Measurements from ENCODE around the gene PLD3. TPM values are rescaled to one million over a fixed set of nuclear protein-coding genes. Genes with fewer than 3 reads are reported as not detected.

The PLD3 gene
- total and polyA plus RNA-seq, 10 donors = 61.3 to 589 (median 250) TPM

DNA sequence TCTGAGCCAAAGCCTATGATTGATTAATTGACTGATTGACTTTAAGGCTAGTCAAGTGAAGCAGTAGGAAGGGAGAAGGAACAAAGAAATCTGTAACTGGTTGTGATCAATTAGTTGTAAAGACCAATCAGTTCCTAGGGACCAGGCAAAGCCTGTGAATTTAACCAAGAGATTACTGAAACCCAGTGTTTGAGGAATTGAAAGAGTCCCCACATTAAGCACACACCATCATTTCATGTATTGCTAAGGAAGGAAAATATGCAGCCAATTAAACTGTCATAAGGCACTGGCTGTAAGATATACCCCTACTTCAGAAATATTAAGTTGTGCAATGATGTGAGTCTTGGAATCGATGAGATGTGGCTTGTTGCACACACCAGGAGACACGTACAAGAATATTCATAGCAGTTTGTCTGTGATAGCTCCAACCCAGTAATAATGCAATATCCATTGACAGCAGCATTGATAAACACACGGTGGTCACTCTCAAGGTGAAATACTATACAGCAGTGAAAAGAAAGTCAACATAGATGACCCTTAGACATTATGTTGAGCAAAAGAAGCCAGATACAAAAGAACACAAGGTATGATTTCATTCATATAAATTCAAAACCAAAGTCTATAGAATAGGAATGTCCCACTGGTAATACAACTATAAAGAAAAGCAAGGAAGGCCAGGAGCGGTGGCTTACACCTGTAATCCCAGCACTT, 9.3 kb upstream of the PLD3 start:
- intact Hi-C loops (cut with DNase I; ENCODE audit: low total_unique reads) = no loop called here
- H3K36me3 ChIP-seq = peaks cover 0 to 69% (median 23%) of the 10 kb centered on the region in 6 donors
- no peak overlapping the region for H3K4me3 ChIP-seq
- TF ChIP-seq POLR2A (IDR thresholded peaks at IDR 0.05) (no peak), POLR2AphosphoS5 (IDR thresholded peaks at IDR 0.05) (no peak)
- TF ChIP-seq, protein P1, sequence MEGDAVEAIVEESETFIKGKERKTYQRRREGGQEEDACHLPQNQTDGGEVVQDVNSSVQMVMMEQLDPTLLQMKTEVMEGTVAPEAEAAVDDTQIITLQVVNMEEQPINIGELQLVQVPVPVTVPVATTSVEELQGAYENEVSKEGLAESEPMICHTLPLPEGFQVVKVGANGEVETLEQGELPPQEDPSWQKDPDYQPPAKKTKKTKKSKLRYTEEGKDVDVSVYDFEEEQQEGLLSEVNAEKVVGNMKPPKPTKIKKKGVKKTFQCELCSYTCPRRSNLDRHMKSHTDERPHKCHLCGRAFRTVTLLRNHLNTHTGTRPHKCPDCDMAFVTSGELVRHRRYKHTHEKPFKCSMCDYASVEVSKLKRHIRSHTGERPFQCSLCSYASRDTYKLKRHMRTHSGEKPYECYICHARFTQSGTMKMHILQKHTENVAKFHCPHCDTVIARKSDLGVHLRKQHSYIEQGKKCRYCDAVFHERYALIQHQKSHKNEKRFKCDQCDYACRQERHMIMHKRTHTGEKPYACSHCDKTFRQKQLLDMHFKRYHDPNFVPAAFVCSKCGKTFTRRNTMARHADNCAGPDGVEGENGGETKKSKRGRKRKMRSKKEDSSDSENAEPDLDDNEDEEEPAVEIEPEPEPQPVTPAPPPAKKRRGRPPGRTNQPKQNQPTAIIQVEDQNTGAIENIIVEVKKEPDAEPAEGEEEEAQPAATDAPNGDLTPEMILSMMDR (IDR thresholded peaks at IDR 0.05 in 8 of 11, conservative IDR thresholded peaks at IDR 0.05 in 3 of 11) = no peak
- H3K9me3 ChIP-seq = no peaks in the 10 kb centered on the region
- no peak overlapping the region for H3K27ac ChIP-seq
- no peaks in the 10 kb centered on the region for H3K27me3 ChIP-seq (replicated peaks in 1 of 7)
- WGBS, 5 donors = 84 to 95% (median 91%) methylated on average over 4 of the region's 4 CpGs
- no peak for DNase-seq
- peaks cover 0 to 18% (median 7%) of the 10 kb centered on the region in 6 donors for H3K4me1 ChIP-seq

DNA sequence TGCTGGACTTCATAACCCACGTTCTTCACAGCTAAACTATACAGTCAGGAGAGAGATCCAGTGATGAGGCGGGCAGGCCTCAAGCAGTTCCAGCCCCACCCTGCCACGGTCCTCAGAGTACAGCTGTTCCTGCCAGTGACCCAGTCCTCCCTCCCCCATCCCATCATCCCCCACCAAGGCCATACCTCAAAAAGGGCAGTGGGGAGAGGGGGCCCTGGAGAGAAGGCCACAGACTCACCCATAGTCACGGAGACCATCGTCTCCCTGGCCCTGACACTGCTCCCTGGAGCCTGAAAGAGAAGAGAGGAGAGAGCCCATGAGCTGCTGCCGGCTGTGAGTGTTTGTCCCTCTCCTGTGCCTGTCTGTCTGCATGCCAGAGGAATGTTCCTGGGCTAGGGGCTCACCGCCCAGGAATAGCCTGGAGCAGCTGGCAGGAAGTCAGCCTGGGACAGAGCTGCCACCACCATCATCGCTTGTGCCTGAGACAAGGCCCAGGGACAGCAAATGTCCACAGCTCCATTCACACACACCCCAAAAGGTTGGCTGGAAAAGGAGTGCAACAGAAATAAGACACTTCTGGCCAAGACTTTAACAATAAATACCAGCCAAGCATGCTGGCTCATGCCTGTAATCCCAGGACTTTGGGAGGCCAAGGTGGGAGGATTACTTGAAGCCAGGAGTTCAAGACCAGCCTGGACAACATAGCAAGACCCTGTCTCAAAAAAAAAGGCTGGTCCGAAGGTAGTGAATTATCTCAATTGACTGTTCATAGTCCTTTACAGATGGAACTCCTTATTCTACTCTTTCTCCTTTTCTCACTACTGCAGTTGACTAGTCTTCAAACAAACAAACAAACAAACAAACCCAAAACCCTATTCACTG, 6.7 kb upstream of the PLD3 start:
- WGBS, 5 donors = 72 to 88% (median 84%) methylated on average over 9 of the region's 9 CpGs
- H3K27ac ChIP-seq = peak overlapping the region in 2 of 8 donors; percentile 21 to 50
- peak; percentile 35 for DNase-seq
- no peak overlapping the region for H3K4me3 ChIP-seq
- intact Hi-C loops (cut with DNase I; ENCODE audit: low total_unique reads) = no loop called here
- peaks cover 0 to 29% (median 13%) of the 10 kb centered on the region in 6 donors for H3K4me1 ChIP-seq
- no peaks in the 10 kb centered on the region for H3K9me3 ChIP-seq
- TF ChIP-seq, protein P1 (IDR thresholded peaks at IDR 0.05 in 8 of 11, conservative IDR thresholded peaks at IDR 0.05 in 3 of 11) = no peak
- TF ChIP-seq POLR2A (IDR thresholded peaks at IDR 0.05) (no peak), POLR2AphosphoS5 (IDR thresholded peaks at IDR 0.05) (no peak)
- H3K27me3 ChIP-seq (replicated peaks in 1 of 7) = no peaks in the 10 kb centered on the region
- H3K36me3 ChIP-seq = peaks cover 0 to 45% (median 7%) of the 10 kb centered on the region in 6 donors

DNA sequence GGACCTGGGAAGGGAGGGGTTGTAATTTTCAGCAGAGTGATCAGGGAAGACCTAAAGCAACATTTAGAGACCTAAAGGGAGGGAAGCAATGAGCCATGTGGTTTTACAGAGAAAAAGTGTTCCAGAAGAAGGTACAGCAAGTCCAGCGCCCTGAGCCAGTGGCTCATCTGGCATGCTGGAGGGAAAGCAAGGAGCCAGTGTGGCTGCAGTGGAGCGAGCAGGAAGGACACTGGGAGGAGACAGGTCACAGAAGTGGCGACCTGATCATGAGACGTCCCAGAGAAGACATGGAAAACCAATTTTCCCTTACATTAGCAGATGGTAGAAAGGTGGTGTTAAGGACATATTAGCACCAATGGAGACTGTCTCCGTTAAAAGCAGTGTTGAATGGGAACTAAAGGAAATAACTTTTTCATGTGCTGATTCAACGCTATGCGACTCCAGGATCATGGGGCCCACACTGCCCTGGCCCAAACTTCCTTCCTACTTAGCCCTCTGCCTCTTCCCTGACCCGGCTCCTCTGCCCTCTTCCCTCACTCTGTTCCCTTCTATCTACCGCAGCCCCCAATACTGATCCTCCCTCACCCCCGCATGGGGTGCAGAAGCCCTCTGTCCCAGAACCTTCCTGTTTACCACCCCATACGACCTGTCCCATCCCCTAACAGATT, 5.7 kb upstream of the PLD3 start:
- H3K36me3 ChIP-seq = peaks cover 0 to 40% (median 7%) of the 10 kb centered on the region in 6 donors
- H3K4me3 ChIP-seq = no peak overlapping the region
- no peak for TF ChIP-seq POLR2A (IDR thresholded peaks at IDR 0.05)
- TF ChIP-seq, protein P1 (IDR thresholded peaks at IDR 0.05 in 8 of 11, conservative IDR thresholded peaks at IDR 0.05 in 3 of 11) = no peak
- no peak for TF ChIP-seq POLR2AphosphoS5 (IDR thresholded peaks at IDR 0.05)
- H3K9me3 ChIP-seq = no peaks in the 10 kb centered on the region
- peaks cover 7 to 38% (median 22%) of the 10 kb centered on the region in 6 donors for H3K4me1 ChIP-seq
- peak overlapping the region in 1 of 8 donors; percentile 35 for H3K27ac ChIP-seq
- H3K27me3 ChIP-seq (replicated peaks in 1 of 7) = no peaks in the 10 kb centered on the region
- 66 to 77% (median 68%) methylated on average over 11 of the region's 11 CpGs for WGBS, 5 donors
- intact Hi-C loops (cut with DNase I; ENCODE audit: low total_unique reads) = no loop called here
- DNase-seq = peak; percentile 34

Data from spleen (tissue), 11 donors.